Heart right ventricle (tissue), 16 donors: ENCODE data around the gene ABCA7. TPM values are rescaled to one million over a fixed set of nuclear protein-coding genes. Genes with fewer than 3 reads are reported as not detected.

Source experiments
- ATAC-seq, 8 donors: fragments of 200-7000 bp; cut with Tn5 transposase; one replicate each; pipeline ENCODE4 v1.9.1; 2020; ENCODE audit warnings: mild to moderate bottlenecking in 8 of 8, moderate library complexity in 8 of 8, moderate number of reproducible peaks in 1 of 8
- DNase-seq, 2 donors: peaks; one replicate each; pipeline ENCODE4 v3.0.0-alpha.2; 2020
- H3K27ac ChIP-seq, 10 donors: fragments of 200-600 bp; sonication (generic) in 2 of 10; one replicate each; pipeline versions ENCODE4 v1.5.0 to v1.8.0; 2020 to 2022; ENCODE audit warnings: mild to moderate bottlenecking in 3 of 10
- H3K27me3 ChIP-seq, 7 donors: fragments of 200-600 bp; one replicate each; pipeline ENCODE4 v1.8.0; 2021 to 2022; ENCODE audit warnings: mild to moderate bottlenecking in 2 of 7
- H3K36me3 ChIP-seq, 9 donors: fragments of 200-600 bp; sonication (generic) in 1 of 9; one replicate each; pipeline versions ENCODE4 v1.5.0 to v1.8.0; 2020 to 2022; ENCODE audit warnings: mild to moderate bottlenecking in 2 of 9
- H3K4me1 ChIP-seq, 9 donors: fragments of 200-600 bp; sonication (generic) in 1 of 9; one replicate each; pipeline versions ENCODE4 v1.5.0 to v1.8.0; 2020 to 2022; ENCODE audit warnings: mild to moderate bottlenecking in 4 of 9
- H3K4me3 ChIP-seq, 10 donors: fragments of 200-600 bp; sonication (generic) in 2 of 10; one replicate each; pipeline versions ENCODE4 v1.5.0 to v1.8.0; 2020 to 2022; ENCODE audit warnings: mild to moderate bottlenecking in 7 of 10, moderate library complexity in 2 of 10
- H3K9me3 ChIP-seq, 11 donors: fragments of 200-600 bp in 10 of 11; sonication (generic) in 2 of 11; one replicate each; pipeline versions ENCODE4 v1.5.0 to v1.8.0; 2013 to 2022; ENCODE audit warnings: mild to moderate bottlenecking in 2 of 11, control low read depth in 1 of 11, moderate library complexity in 1 of 11
- WGBS, 2 donors: extraction: QIAGEN DNeasy Blood & Tissue Kit; methylation state at CpG; one replicate each; pipeline ENCODE4 v1.1.7; 2013; ENCODE audit warnings: inconsistent platforms in 1 of 2; 5-methylcytosine and 5-hydroxymethylcytosine counted together
- intact Hi-C, 10 donors: fragments of 100-400 bp; cut with DNase I; formaldehyde crosslinking; loops; one replicate each; pipeline versions ENCODE4 v1.11.1 to v1.14.2; 2022
- polyA plus RNA-seq, 2 donors: library from polyadenylated mRNA; stranded (reverse); fragments of 200-250 nt; gene quantifications; one replicate each; pipeline ENCODE4 v1.2.3, GENCODE V29; 2013
- total RNA-seq, 10 donors: library from RNA; stranded (reverse); fragmentation: NEBNext Ultra II Directional in 3 of 10; extraction: Animal tissue kit (Norgen Biotek cat#: 25700) in 3 of 10; gene quantifications; one replicate each; pipeline versions ENCODE4 v1.2.1 to v1.2.4, GENCODE V29; 2021 to 2023
- TF ChIP-seq, protein P1 (sequence below), 9 donors: fragments of 200-600 bp; sonication (generic) in 2 of 9; IDR thresholded peaks; one replicate each; pipeline versions ENCODE4 v1.5.0 to v1.8.0; 2021 to 2022; ENCODE audit warnings: antibody characterized with exemption in 9 of 9, mild to moderate bottlenecking in 5 of 9, moderate library complexity in 1 of 9
- donor health status: Arrhythmogenic right ventricular cardiomyopathy.
- donor health status: ischemic (EF 13 %, LVEDD 7.1; RV severe dilation, severe dysfunction).
- donor health status: healthy with polysubstance abuse.
- donor health status: DM: no; HTN: yes; CAD: no.
- donor health status: DM: no; HTN: no; CAD: no.
- donor health status: ischemic (EF 25% LVEDD 6.9; RV normal size, moderate dysfunction).
- donor health status: ischemic (EF 25% LVEDD 5.7; RV mildly dilated, moderate dysfunction).
- donor health status: healthy.
- donor health status: DM: yes; HTN: yes; CAD: no.
- donor health status: Ischemic cardiomyopathy.
- donor health status: ischemic (EF 35%, LVEDD 5.7; RV mildly dilated, moderate dysfunction).
- donor health status: nonischemic (EF 11% LVEDD 7.7; RV severe dilation, severe dysfunction).
- donor health status: DM: yes; HTN: yes; CAD: no.
- donor health status: PGD.
- donor health status: ischemic (EF 29% LVEDD 5.4; RV normal size, mild dysfunction).
- donor health status: nonischemic (EF 23%, LVEDD 6.1; RV moderate dilation, normal function).

Gene ABCA7
- total and polyA plus RNA-seq, 12 donors, result 2.7 to 23.4 (median 5.6) TPM

DNA sequence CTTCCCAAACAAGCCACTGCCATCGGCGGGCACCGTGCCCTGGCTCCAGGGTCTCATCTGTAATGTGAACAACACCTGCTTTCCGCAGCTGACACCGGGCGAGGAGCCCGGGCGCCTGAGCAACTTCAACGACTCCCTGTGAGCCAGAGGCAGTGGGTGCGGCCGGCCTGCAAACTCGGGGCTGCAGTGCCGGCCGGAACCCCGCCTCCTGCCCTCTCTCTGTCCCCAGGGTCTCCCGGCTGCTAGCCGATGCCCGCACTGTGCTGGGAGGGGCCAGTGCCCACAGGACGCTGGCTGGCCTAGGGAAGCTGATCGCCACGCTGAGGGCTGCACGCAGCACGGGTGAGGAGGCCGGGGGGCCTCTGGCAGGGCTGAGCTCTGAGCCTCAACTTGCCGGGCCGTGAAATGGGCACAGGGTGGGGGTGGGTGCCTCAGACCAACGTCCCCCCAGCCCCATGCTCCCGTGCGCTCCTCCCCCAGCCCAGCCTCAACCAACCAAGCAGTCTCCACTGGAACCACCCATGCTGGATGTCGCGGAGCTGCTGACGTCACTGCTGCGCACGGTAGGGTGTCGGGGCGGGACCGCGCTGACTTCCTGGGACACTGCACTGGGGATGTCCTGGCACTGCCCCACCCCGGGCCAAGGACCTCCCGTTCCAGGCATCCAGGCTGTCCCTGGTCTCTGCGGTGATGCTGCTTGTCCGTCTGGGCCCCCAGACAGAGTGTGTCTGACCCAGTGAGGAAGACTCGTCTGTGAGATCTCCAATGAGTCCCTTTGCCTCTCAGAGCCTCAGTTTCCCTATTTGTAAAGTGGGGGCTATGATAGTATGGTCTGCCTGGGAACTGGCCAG, 2.2 kb downstream of the ABCA7 start:
- ATAC-seq (no peak), DNase-seq (no peak)
- H3K4me3 ChIP-seq, result peak overlapping the region in 3 of 10 donors; percentile 59 to 73 (median 65)
- peaks cover 5 to 50% (median 29%) of the 10 kb centered on the region in 9 donors for H3K4me1 ChIP-seq
- intact Hi-C loops, result loop anchor here in 6 of 10 donors (2.0 to 10.0 kb wide), 5 partner anchors 40 to 55 kb away; partner anchors contain the start of gene POLR2E (in 5 of the 6)
- H3K27ac ChIP-seq, result no peak overlapping the region
- no peaks in the 10 kb centered on the region for H3K27me3 ChIP-seq
- peaks cover 0 to 20% (median 0%) of the 10 kb centered on the region in 9 donors for H3K36me3 ChIP-seq
- no peaks in the 10 kb centered on the region for H3K9me3 ChIP-seq
- TF ChIP-seq, protein P1, sequence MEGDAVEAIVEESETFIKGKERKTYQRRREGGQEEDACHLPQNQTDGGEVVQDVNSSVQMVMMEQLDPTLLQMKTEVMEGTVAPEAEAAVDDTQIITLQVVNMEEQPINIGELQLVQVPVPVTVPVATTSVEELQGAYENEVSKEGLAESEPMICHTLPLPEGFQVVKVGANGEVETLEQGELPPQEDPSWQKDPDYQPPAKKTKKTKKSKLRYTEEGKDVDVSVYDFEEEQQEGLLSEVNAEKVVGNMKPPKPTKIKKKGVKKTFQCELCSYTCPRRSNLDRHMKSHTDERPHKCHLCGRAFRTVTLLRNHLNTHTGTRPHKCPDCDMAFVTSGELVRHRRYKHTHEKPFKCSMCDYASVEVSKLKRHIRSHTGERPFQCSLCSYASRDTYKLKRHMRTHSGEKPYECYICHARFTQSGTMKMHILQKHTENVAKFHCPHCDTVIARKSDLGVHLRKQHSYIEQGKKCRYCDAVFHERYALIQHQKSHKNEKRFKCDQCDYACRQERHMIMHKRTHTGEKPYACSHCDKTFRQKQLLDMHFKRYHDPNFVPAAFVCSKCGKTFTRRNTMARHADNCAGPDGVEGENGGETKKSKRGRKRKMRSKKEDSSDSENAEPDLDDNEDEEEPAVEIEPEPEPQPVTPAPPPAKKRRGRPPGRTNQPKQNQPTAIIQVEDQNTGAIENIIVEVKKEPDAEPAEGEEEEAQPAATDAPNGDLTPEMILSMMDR (IDR thresholded peaks at IDR 0.05), result no peak
- WGBS, 2 donors, result 65 to 73% methylated on average over 42 to 43 of the region's 43 CpGs

DNA sequence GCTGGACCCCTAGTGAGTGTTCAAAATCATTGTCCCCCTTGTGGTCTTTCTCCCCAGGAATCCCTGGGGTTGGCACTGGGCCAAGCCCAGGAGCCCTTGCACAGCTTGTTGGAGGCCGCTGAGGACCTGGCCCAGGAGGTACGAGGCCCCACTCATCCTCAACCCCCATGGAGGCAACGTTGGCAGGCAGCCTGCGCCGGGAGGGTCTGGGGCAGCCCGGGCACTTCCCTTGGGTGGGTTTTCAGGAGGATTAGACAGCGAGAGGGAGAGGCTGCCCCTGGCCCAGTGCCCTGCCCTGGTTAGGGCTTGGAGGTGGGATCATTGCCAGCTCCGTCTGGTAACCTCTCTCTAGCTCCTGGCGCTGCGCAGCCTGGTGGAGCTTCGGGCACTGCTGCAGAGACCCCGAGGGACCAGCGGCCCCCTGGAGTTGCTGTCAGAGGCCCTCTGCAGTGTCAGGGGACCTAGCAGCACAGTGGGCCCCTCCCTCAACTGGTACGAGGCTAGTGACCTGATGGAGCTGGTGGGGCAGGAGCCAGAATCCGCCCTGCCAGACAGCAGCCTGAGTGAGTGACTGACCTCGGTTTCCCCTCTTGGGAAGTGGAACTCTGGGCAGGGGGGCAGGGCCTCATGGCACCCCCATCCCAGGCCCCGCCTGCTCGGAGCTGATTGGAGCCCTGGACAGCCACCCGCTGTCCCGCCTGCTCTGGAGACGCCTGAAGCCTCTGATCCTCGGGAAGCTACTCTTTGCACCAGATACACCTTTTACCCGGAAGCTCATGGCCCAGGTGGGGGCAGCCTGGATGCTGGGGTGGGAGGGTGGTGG, 3.0 kb downstream of the ABCA7 start:
- intact Hi-C loops, result loop anchor here in 5 of 10 donors (5.0 to 10.0 kb wide), 4 partner anchors 39 to 54 kb away; partner anchors contain the start of gene POLR2E (in 4 of the 5)
- ATAC-seq, result no peak
- TF ChIP-seq, protein P1 (IDR thresholded peaks at IDR 0.05), result no peak
- Histone ChIP-seq H3K27ac (no peak overlapping the region), H3K9me3 (no peaks in the 10 kb centered on the region), H3K36me3 (peaks cover 0 to 15% (median 0%) of the 10 kb centered on the region in 9 donors), H3K4me1 (peaks cover 5 to 42% (median 29%) of the 10 kb centered on the region in 9 donors), H3K4me3 (no peak overlapping the region), H3K27me3 (no peaks in the 10 kb centered on the region)
- no peak for DNase-seq
- WGBS, 2 donors, result 58 to 66% methylated on average over 23 of the region's 23 CpGs

DNA sequence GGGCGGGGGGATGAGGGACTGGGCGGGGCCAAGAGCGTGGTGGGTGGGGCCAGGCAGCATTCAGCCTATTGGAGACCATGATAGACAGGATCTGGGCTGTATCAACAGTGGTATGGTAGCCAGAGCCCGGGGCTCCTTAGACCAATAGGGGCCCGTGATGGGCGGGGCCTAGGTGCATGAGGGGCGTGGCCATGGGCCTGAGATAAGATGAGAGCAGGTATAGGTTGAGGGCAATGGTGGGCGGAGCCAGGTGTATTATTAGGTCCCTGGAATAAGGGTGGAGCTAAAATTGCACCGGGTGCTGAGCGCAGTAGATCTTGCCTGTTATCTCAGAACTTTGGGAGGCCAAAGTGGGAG, 5.3 kb downstream of the ABCA7 start:
- intact Hi-C loops, result loop anchor here in 2 of 10 donors (10.0 kb wide), 1 partner anchor 50 kb away; the partner anchor contains the start of gene POLR2E (in 2 of the 2)
- Histone ChIP-seq H3K27ac (no peak overlapping the region), H3K36me3 (peaks cover 0 to 15% (median 0%) of the 10 kb centered on the region in 9 donors), H3K4me1 (peaks cover 5 to 20% (median 16%) of the 10 kb centered on the region in 9 donors), H3K4me3 (no peak overlapping the region), H3K27me3 (no peaks in the 10 kb centered on the region), H3K9me3 (no peaks in the 10 kb centered on the region)
- WGBS, 2 donors, result 68 to 84% methylated on average over 10 of the region's 10 CpGs
- no peak for ATAC-seq
- DNase-seq, result no peak
- TF ChIP-seq, protein P1 (IDR thresholded peaks at IDR 0.05), result no peak

DNA sequence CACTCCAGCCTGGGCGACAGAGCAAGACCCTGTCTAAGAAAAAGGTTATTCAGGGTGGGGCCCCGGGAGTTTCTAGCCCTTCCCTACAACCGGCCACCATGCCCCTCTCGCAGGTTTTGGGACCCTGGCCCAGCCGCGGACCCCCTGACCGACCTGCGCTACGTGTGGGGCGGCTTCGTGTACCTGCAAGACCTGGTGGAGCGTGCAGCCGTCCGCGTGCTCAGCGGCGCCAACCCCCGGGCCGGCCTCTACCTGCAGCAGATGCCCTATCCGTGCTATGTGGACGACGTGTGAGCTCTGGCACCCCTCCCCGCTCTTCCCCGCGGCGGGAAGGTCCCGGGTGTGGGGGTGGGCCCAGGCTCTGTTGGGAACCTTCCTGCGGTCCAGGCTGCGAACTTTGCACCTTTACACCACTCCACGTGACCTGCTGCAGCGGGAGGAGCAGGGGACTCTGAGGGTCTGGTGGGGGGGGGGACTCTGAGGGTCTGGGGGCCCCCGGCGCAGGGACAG, 6.3 kb downstream of the ABCA7 start:
- H3K27me3 ChIP-seq, result no peaks in the 10 kb centered on the region
- ATAC-seq (no peak), DNase-seq (no peak)
- H3K9me3 ChIP-seq, result no peaks in the 10 kb centered on the region
- H3K27ac ChIP-seq, result no peak overlapping the region
- intact Hi-C loops, result loop anchor here in 2 of 10 donors (10.0 kb wide), 1 partner anchor 49 kb away; the partner anchor contains the start of gene POLR2E (in 2 of the 2)
- TF ChIP-seq, protein P1 (IDR thresholded peaks at IDR 0.05), result no peak
- H3K4me1 ChIP-seq, result peaks cover 0 to 10% (median 7%) of the 10 kb centered on the region in 9 donors
- WGBS, 2 donors, result 93 to 95% methylated on average over 33 of the region's 33 CpGs
- peaks cover 0 to 15% (median 0%) of the 10 kb centered on the region in 9 donors for H3K36me3 ChIP-seq
- H3K4me3 ChIP-seq, result no peak overlapping the region
